SK-N-SH (cell line): ENCODE measurements around the gene ATP6V1B1. TPM values are rescaled to one million over a fixed set of nuclear protein-coding genes. Genes with fewer than 3 reads are reported as not detected.

ENCODE experiments used
- CTCF ChIA-PET: fragments of 300-600, 350-600 bp; formaldehyde crosslinking; extraction: SDS; loops from one replicate; lab custom pipeline; 2021; lab: Yijun Ruan, JAX
- POLR2A ChIA-PET: fragments of 350-600 bp; sonication (Branson Sonifier 250); formaldehyde crosslinking; extraction: SDS; loops from one replicate; lab custom pipeline; 2020; ENCODE audit warnings: antibody characterized with exemption, inconsistent platforms; lab: Yijun Ruan, JAX
- DNase-seq: peaks from one replicate; pipeline ENCODE4 v3.0.0; 2012
- H2AFZ ChIP-seq: fragments of 200-600 bp; sonication (generic); 2 replicates; pipeline ENCODE4 v1.8.1; 2016; ENCODE audit warnings: antibody characterized with exemption, mild to moderate bottlenecking, low read depth
- H3F3A ChIP-seq: fragments of 200-600 bp; sonication (generic); replicated peaks from 2 replicates; pipeline ENCODE3; 2016; ENCODE audit warnings: antibody characterized with exemption, mild to moderate bottlenecking; ENCODE audit not compliant: insufficient read depth
- H3K27ac ChIP-seq, 2 experiments: fragments of 200-500 bp in 1 of 2; fragments of 200-600 bp in 1 of 2; sonication (Bioruptor generic) in 1 of 2; sonication (generic), shearing (Covaris generic) in 1 of 2; 2 replicates each; pipeline versions ENCODE4 v1.5.1 to v1.6.1; 2014 to 2016; ENCODE audit warnings: low read depth in 2 of 2, inconsistent platforms in 1 of 2, low read length in 1 of 2, mild to moderate bottlenecking in 1 of 2, mixed read lengths in 1 of 2
- H3K27me3 ChIP-seq: fragments of 200-600 bp; sonication (generic), shearing (Covaris generic); 2 replicates; pipeline ENCODE4 v1.6.1; 2016; ENCODE audit warnings: mixed run types; ENCODE audit not compliant: insufficient read depth
- H3K36me3 ChIP-seq, 2 experiments: fragments of 200-500 bp in 1 of 2; fragments of 200-600 bp in 1 of 2; sonication (Bioruptor generic) in 1 of 2; sonication (generic) in 1 of 2; replicated peaks in 1 of 2; 2 replicates each; pipeline versions ENCODE3 to v1.5.1; 2014 to 2016; ENCODE audit warnings: low read length in 1 of 2, mild to moderate bottlenecking in 1 of 2; ENCODE audit not compliant: insufficient read depth in 2 of 2, control insufficient read depth in 1 of 2
- H3K4me1 ChIP-seq, 2 experiments: fragments of 200-500 bp in 1 of 2; fragments of 200-600 bp in 1 of 2; sonication (Bioruptor generic) in 1 of 2; sonication (generic), shearing (Covaris generic) in 1 of 2; 2 replicates each; pipeline versions ENCODE4 v1.5.1 to v1.6.1; 2014 to 2016; ENCODE audit warnings: low read depth in 1 of 2, low read length in 1 of 2, mixed run types in 1 of 2; ENCODE audit not compliant: insufficient read depth in 2 of 2, control insufficient read depth in 1 of 2
- H3K4me2 ChIP-seq: fragments of 200-600 bp; sonication (generic), shearing (Covaris generic); 2 replicates; pipeline ENCODE4 v1.6.1; 2017; ENCODE audit warnings: mixed run types
- H3K4me3 ChIP-seq, 2 experiments: fragments of 200-500 bp in 1 of 2; fragments of 200-600 bp in 1 of 2; sonication (Bioruptor generic) in 1 of 2; sonication (generic), shearing (Covaris generic) in 1 of 2; 2 replicates each; pipeline versions ENCODE4 v1.5.1 to v1.8.1; 2014 to 2016; ENCODE audit warnings: low read depth in 2 of 2, inconsistent platforms in 1 of 2, low read length in 1 of 2, mild to moderate bottlenecking in 1 of 2, mixed read lengths in 1 of 2, moderate library complexity in 1 of 2
- H3K79me2 ChIP-seq: fragments of 200-600 bp; sonication (generic); 2 replicates; pipeline ENCODE4 v1.8.1; 2017; ENCODE audit warnings: mild to moderate bottlenecking; ENCODE audit not compliant: insufficient read depth
- H3K9ac ChIP-seq: fragments of 200-600 bp; sonication (generic); 2 replicates; pipeline ENCODE4 v1.6.1; 2017; ENCODE audit warnings: mixed run types
- H3K9me2 ChIP-seq: fragments of 200-600 bp; sonication (generic); 2 replicates; pipeline ENCODE4 v1.6.1; 2017; ENCODE audit warnings: mixed run types
- H3K9me3 ChIP-seq: fragments of 200-600 bp; sonication (generic); 2 replicates; pipeline ENCODE4 v1.6.1; 2017; ENCODE audit warnings: mixed run types, mild to moderate bottlenecking, moderate library complexity
- H4K20me1 ChIP-seq: fragments of 200-600 bp; sonication (generic); 2 replicates; pipeline ENCODE4 v1.6.1; 2017; ENCODE audit warnings: mild to moderate bottlenecking, mixed run types; ENCODE audit not compliant: insufficient read depth
- FOXJ3 ChIP-seq: sonication (generic); formaldehyde crosslinking; IDR thresholded peaks from 2 replicates; pipeline ENCODE4 v1.5.1; 2020; ENCODE audit warnings: mild to moderate bottlenecking, missing genetic modification reagents
- GATA2 ChIP-seq: sonication (generic); formaldehyde crosslinking; IDR thresholded peaks from 2 replicates; pipeline ENCODE4 v1.5.0; 2020; ENCODE audit warnings: mild to moderate bottlenecking, missing genetic modification reagents
- NFIC ChIP-seq: IDR thresholded peaks from 2 replicates; pipeline ENCODE4 v1.4.0; 2012; ENCODE audit warnings: borderline replicate concordance
- POLR2AphosphoS5 ChIP-seq: IDR thresholded peaks from 2 replicates; pipeline ENCODE4 v1.6.1; 2012; ENCODE audit warnings: low read depth, low read length
- RFX5 ChIP-seq: IDR thresholded peaks from 2 replicates; pipeline ENCODE4 v1.6.1; 2012; ENCODE audit warnings: mild to moderate bottlenecking, improper control_type of control experiment, low read length
- WGBS: methylation state at CpG from one replicate; pipeline ENCODE4 v1.1.6; 2017; ENCODE audit warnings: low lambda C conversion rate; 5-methylcytosine and 5-hydroxymethylcytosine counted together
- polyA plus RNA-seq, 3 experiments: library from polyadenylated mRNA; depleted of rRNA; stranded (reverse); fragments of >200 nt; gene quantifications; 2 replicates each; pipeline ENCODE4 v1.2.3, GENCODE V29; 2012
- TF ChIP-seq, protein P1 (sequence below): IDR thresholded peaks from 2 replicates; pipeline ENCODE4; 2012
- TF ChIP-seq, protein P2 (sequence below): fragments of 150-350 bp; IDR thresholded peaks from 2 replicates; pipeline ENCODE4 v1.6.1; 2017; ENCODE audit warnings: antibody characterized with exemption, low read length, low read depth, borderline replicate concordance
- TF ChIP-seq, protein P3 (sequence below): IDR thresholded peaks from 2 replicates; pipeline ENCODE4 v1.4.0; 2012; ENCODE audit warnings: low read depth
- TF ChIP-seq, protein P4 (sequence below): IDR thresholded peaks from 2 replicates; pipeline ENCODE4 v1.4.0; 2012; ENCODE audit warnings: low read depth, borderline replicate concordance

Gene ATP6V1B1
- polyA plus RNA-seq, 1 of the 3 experiments (the other 2 are of a cell fraction), result 4.9 TPM

DNA sequence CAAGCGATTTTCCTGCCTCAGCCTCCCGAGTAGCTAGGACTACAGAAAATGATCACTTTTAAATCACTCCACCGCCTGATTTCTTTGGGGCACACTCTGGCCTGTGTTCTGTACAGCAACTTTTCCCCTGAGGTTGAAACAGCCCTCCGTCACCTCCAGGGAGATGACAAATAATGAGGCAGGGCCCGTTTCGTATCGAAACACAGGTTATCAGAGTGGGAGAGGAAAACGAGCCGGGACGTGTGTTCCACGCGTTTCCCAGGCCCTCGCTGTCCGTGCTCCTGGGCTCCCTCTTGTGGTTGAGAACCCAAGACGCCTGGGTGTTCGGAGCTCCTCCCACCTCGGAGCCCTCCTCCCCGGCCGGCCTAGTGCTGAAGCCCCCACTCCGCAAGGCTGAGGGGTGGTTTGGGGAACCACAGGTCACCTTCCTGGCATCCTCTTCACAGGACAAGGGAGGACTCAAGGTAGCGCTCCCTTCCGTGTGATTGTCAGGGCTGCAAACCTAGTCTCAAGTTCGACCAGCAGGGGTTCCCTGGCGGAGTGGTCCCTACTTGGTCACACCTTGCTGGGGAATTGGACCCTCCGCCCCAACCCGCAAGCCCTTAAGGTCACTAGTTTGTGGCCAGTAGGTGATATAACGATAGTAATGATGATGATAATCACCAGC is 12.8 kb downstream of the ATP6V1B1 start (continued):
- TF ChIP-seq, protein P1, sequence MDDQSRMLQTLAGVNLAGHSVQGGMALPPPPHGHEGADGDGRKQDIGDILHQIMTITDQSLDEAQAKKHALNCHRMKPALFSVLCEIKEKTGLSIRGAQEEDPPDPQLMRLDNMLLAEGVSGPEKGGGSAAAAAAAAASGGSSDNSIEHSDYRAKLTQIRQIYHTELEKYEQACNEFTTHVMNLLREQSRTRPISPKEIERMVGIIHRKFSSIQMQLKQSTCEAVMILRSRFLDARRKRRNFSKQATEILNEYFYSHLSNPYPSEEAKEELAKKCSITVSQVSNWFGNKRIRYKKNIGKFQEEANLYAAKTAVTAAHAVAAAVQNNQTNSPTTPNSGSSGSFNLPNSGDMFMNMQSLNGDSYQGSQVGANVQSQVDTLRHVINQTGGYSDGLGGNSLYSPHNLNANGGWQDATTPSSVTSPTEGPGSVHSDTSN, result no peak
- TF ChIP-seq GATA2 (CRISPR knock-in tag), result no peak
- TF ChIP-seq NFIC, result no peak

DNA sequence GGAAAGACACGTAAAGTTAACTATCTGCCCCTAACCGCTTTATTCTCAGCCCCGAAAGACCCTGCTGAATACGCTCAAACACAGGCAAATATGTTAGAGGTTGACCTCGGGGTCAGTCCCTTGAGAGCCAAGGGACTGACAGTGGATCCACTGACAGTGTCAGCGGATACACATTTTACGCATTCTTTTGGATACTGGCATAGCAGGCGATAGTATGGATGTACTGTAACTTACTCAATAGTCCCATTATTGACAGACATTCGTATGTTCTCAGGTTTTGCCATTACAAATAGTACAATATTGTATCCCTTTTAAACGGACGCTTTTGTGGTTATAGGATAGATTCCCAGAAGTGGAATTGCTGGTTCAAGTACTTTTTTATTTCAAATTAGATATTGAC is 13.4 kb downstream of the ATP6V1B1 start:
- no peaks in the 10 kb centered on the region for H3K36me3 ChIP-seq
- POLR2A ChIA-PET, result interaction anchor here (1.9 kb wide), 1 partner anchor 77 kb away, joined by 5 read pairs; no protein-coding TSS in a partner anchor

DNA sequence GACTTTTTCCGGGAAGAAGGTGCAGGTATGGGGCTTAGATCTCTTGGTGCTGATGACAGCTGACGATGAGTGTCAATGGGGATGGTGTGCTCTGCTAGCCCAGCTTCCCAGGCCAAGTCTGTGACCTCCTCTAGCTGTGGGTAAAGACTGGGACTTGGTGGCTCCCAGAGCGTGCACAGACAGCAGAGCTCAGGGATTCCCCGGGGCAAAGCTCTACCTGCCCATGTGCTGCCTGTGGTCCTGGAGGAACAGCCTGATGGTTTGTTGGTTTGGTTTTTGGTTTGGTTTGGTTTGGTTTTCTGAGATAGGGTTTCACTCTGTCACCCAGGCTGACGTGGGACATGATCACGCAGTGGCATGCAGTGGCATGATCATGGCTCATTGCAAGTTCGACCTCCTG is 19.2 kb downstream of the ATP6V1B1 start:
- Histone ChIP-seq H3K4me3 (no peak overlapping the region), H3K27ac (no peak overlapping the region), H2AFZ (no peak overlapping the region), H3K4me2 (no peak overlapping the region), H4K20me1 (no peaks in the 10 kb centered on the region), H3K36me3 (no peaks in the 10 kb centered on the region), H3F3A (peaks cover 2% of the 10 kb centered on the region), H3K4me1 (no peaks in the 10 kb centered on the region), H3K9ac (no peak overlapping the region), H3K27me3 (no peaks in the 10 kb centered on the region), H3K79me2 (no peaks in the 10 kb centered on the region), H3K9me3 (no peaks in the 10 kb centered on the region), H3K9me2 (no peaks in the 10 kb centered on the region)
- WGBS, result 85% methylated on average over 7 of the region's 7 CpGs
- ChIA-PET CTCF (interaction anchor here (0.7 to 2.9 kb wide), 6 partner anchors 8 to 93 kb away, joined by 3 to 13 read pairs (median 6); no protein-coding TSS in a partner anchor), POLR2A (no interaction called here)
- TF ChIP-seq, protein P2, sequence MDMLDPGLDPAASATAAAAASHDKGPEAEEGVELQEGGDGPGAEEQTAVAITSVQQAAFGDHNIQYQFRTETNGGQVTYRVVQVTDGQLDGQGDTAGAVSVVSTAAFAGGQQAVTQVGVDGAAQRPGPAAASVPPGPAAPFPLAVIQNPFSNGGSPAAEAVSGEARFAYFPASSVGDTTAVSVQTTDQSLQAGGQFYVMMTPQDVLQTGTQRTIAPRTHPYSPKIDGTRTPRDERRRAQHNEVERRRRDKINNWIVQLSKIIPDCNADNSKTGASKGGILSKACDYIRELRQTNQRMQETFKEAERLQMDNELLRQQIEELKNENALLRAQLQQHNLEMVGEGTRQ, result no peak
- TF ChIP-seq RFX5, result no peak
- TF ChIP-seq, protein P3, sequence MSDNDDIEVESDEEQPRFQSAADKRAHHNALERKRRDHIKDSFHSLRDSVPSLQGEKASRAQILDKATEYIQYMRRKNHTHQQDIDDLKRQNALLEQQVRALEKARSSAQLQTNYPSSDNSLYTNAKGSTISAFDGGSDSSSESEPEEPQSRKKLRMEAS, result no peak
- DNase-seq, result no peak

More for the DNA sequence above, 13.4 kb downstream of the ATP6V1B1 start:
- Histone ChIP-seq H4K20me1 (no peaks in the 10 kb centered on the region), H3K79me2 (no peaks in the 10 kb centered on the region), H3K9me3 (no peaks in the 10 kb centered on the region), H3K9me2 (no peaks in the 10 kb centered on the region), H3F3A (peaks cover 8% of the 10 kb centered on the region), H3K4me3 (no peak overlapping the region; a peak in 1 of 4 replicates), H3K9ac (no peak overlapping the region), H3K27ac (no peak overlapping the region), H3K4me2 (no peak overlapping the region), H2AFZ (no peak overlapping the region; the same call in 1 of the 2 replicates), H3K27me3 (no peaks in the 10 kb centered on the region), H3K4me1 (peaks cover 3 to 5% of the 10 kb centered on the region in 2 experiments; a peak in 2 of 4 replicates)
- 71% methylated on average over 11 of the region's 11 CpGs for WGBS
- CTCF ChIA-PET, result interaction anchor here (0.6 to 8.6 kb wide), 53 partner anchors 8 to 655 kb away, joined by 3 to 244 read pairs (median 6); partner anchors contain the start of genes ADD2, ATP6V1B1, FAM136A and FIGLA
- DNase-seq, result no peak
- TF ChIP-seq FOXJ3 (CRISPR knock-in tag) (no peak), POLR2AphosphoS5 (no peak)
- TF ChIP-seq, protein P4, sequence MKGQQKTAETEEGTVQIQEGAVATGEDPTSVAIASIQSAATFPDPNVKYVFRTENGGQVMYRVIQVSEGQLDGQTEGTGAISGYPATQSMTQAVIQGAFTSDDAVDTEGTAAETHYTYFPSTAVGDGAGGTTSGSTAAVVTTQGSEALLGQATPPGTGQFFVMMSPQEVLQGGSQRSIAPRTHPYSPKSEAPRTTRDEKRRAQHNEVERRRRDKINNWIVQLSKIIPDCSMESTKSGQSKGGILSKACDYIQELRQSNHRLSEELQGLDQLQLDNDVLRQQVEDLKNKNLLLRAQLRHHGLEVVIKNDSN, result no peak
- TF ChIP-seq, protein P1, result no peak
